Amniotic epithelial cell (primary cell): Measurements from ENCODE around the gene NHS.

Experiments
- DNase-seq: peaks from one replicate; pipeline ENCODE4 v3.0.0-alpha.2; 2010; ENCODE audit warnings: low read depth

Gene NHS

DNA sequence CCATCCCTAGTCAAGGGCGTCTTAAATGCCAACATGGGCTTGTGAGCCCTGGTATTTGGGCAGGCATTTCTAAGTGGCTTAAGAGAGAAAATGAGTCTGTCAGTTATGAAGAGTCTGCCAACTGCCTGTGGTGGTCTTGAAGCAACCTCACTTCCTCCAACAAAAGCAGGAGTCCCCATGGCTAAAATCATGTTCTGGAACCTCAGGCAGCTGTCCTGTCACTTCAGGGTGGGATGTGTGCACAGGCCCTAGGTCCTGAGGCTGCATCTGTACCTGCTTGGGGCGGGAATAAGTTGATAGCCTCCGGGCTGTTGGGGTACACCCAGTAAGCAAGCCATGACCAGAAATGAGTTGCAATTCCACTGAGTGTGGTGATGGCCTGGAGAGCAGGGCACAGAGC lies 247.3 kb downstream of the NHS start:
- DNase-seq: no peak

- no peak for DNase-seq
Observed at GRCh38 chrX:17623750-17624149, 248.8 kb downstream of the NHS start.

DNA sequence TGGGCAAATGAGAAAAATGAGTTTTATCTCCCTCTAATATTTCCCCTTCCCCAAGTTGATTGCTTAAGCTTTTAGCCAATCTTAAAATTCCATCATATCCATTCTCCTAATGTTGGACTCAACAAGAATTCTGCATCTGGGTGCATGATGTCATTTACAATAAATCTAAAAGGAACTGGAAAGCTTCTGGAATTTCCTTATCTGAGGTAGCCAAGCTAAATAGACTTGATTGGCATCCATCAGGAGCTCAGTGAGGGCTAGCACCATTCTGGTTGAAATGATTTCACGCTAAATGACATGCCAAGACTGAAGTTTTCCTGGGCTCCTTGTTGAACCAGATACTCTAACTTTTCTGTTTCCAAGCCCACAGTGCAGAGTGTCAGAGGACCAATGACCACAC lies 252.0 kb downstream of the NHS start:
- no peak for DNase-seq

GRCh38 chrX:17628976-17629375 lies 254.0 kb downstream of the NHS start:
- no peak for DNase-seq

- no peak for DNase-seq
Observed at GRCh38 chrX:17629519-17629918, 254.5 kb downstream of the NHS start.

DNA sequence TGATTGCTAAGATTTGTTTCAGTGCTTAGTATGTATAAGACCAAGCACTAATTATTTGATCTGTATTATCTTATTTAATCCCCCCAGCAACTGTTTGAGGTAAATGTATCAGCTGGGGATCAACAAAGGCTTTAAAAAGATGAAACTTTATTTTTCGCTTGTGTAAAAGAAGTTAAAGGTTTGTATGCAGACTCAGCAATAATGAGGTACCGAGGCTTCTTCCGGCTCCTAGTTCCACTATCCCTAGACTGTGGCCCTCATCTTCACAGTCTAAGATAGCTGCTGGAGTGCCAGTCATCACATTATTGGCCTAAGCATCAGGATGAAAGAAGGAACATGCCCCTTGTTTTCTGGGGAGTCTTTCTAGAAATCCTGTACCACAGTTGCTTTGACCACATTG lies 256.6 kb downstream of the NHS start:
- no peak for DNase-seq

DNA sequence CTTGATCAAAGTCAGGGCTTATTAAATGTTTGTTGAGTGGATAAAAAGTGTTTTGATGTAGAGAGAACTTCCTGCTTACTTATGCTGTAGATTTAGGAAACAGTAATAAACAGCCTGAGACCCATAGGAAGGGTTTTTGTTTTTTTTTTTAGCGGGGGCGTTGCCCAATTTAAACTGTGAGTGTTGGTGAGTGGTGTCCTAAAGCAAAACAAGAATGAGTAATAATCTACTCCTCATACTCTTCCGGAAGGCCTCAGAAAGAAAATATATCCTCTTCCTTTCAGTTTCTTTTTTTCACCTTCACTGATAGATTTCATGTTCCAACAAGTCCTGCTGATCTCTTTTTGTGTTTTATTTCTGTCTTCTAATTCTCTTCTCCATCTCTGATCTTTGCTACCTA lies 257.9 kb downstream of the NHS start:
- no peak for DNase-seq

- no peak for DNase-seq
Observed at GRCh38 chrX:17633546-17633945, 258.5 kb downstream of the NHS start.

GRCh38 chrX:17634542-17635207 lies 259.7 kb downstream of the NHS start:
- no peak for DNase-seq

GRCh38 chrX:17635231-17635630 lies 260.2 kb downstream of the NHS start:
- no peak for DNase-seq

GRCh38 chrX:17637235-17637634 lies 262.2 kb downstream of the NHS start:
- DNase-seq: no peak

- DNase-seq: no peak
Observed at GRCh38 chrX:17638731-17639130, 263.7 kb downstream of the NHS start.

- DNase-seq: no peak
Observed at GRCh38 chrX:17642891-17643290, 267.9 kb downstream of the NHS start.

DNA sequence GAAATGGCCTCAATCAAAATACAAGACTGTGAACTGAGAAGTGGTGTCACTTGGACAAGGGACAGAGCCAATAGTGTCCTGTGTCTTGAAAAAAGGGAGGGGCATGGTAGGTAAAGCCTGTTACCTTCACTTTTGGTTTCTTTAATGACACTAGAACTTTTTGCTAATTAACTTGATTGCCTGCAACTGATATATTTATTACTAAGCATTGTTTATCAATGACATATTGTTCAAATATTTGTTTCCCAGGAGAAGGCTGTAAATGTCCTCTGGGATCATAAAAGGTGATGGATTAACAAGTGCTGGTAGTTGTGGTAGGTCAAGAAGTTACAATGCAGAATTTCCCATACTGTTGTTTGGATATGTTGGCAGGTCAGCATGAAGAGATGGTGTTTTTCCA lies 268.5 kb downstream of the NHS start:
- no peak for DNase-seq

GRCh38 chrX:17644001-17644400 lies 269.0 kb downstream of the NHS start:
- no peak for DNase-seq

DNA sequence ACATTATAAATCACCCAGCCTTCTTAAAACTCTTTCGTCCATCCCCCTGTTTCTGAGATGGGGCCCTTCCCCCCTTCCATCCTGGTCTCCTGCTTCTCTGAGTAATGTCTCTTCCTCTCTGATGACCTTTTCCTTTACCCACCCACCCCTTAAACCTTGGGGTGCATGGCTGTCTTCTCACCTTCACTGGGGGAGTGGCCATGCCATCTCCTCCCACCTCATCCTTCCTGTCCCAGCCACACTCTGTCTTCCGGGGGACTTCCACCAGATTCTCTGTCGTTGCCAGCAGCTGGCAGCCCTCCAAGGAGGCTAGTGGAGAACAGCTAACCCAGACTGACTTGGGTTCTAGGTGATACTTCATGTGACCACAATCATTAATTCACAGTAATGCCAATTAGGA lies 279.1 kb downstream of the NHS start:
- DNase-seq: no peak

DNA sequence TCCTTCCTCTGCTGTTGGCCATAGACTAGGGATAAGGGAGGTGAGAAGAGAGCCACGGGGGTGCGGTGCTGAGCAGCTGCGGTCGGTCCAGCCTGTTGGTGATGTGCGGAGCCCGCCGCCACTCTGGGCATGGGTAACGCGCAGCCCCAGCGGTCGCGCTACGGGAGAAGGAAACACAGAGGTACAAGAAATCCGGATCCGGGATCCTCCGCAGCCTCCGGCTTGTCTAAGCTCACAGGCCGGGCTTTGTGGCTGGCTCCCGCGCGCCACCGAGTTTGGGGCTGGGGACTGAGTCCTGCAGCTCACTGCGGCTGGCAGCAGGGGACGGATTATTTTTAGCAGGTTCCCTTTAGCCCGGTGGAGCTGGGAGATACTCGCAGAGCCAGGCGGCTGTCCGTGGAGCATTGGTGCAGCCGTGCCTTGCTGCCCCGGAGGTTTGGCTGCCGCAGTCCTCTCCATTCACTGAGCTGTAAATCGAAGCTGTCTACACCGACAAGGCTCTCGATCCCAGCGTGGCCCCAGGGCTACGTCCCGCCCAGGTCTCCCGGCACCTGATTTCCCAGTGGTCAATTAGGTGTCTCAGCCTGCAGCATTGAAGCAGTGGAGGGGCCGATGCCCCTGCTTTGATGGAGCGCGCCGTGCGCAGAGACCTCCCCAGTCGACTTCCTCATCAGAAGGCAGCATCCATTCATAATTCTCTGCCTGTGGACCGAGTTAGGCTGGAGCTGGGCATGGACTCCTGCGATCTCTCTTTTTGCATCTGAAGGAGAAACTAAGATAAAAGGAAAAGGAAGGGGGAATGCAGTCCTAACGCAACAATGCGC lies 280.4 kb downstream of the NHS start:
- no peak for DNase-seq

GRCh38 chrX:17656035-17656418 lies 281.0 kb downstream of the NHS start:
- no peak for DNase-seq

DNA sequence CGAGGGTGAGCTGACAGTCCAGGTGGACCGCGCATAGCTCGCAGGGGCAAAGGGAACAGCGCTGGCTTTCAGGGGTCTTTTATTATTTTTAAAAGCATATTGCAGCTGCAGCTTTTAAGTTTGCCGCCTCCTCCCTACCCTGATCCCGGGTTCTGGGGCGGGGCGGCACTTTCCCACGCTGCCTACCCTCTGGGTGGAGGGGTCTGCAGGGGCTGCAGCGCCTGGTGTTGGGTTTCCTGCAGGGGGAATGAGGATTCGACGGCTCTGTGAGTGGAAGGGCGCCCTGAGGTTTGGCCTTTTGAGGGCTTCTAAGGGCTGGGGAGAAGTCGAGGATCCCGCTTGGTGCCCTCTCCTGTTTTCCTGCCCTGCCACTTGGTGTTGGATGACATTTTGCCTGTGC lies 281.6 kb downstream of the NHS start:
- no peak for DNase-seq

DNA sequence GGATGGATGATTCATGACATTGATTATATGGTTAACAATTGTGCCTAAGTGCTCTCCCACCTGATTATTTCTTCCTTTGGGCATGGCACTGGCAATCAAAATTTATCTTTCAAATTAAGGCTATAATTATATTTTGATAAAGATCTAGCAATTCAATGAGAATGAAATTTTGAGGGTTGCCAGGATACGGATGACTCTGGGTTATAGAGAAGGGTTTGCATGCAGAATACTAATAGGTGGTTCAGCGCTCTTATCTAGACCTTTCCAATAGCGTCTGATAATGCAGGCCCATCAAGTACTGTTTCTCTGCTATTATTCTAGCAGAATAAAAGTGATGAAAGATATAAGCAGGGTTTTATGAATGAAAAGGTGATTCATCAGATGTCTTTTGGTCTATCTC lies 287.4 kb downstream of the NHS start:
- DNase-seq: no peak

- DNase-seq: no peak
Observed at GRCh38 chrX:17668929-17669328, 293.9 kb downstream of the NHS start.

DNA sequence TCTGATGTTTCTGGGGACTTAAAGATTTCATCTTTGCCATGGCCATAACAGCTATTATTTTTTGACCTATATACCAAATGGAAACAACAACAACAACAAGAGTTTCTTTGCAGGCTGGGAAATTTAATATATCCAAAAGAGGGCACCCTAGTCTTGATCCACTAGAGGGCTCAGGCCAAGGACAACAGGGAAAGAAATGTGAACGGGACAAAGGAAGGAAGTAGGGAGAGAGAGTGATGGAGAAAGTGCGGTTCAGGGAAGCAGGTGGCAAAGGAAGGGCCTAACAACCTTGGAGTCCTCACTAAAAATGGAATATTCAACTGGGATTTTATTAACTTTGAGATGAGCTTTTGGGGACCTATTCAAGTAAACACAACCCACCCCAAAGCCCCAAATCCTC lies 294.5 kb downstream of the NHS start:
- no peak for DNase-seq

GRCh38 chrX:17669891-17670290 lies 294.9 kb downstream of the NHS start:
- DNase-seq: no peak

DNA sequence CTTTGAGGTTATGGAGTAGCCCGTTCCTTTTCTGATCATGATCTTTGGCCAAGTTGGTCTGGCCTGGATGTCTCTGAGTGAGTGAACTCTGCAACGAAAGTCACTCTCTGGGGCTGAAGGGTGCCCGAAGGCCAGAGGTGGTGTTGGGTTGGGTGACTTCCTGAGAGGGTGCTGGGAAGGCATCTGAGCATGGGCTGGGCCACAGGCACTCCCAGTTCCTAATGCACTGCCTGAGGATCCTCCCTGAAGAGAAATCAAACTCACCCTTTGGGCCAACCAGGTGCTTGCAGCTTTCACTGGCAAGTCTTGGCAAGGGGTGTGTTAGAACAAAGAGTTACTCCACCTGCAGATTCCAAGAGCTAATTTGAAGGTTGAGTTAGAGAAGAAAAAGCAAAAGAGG lies 295.9 kb downstream of the NHS start:
- no peak for DNase-seq
